Measurements from ENCODE around the gene TPRKB. TPM values are rescaled to one million over a fixed set of nuclear protein-coding genes. Genes with fewer than 3 reads are reported as not detected.

Gene TPRKB
- total and polyA plus RNA-seq, 9 of the 15 experiments (the other 6 are each of a cell fraction or from before 2014, with no cell fraction given), result 55.6 to 250 (median 112) TPM

DNA sequence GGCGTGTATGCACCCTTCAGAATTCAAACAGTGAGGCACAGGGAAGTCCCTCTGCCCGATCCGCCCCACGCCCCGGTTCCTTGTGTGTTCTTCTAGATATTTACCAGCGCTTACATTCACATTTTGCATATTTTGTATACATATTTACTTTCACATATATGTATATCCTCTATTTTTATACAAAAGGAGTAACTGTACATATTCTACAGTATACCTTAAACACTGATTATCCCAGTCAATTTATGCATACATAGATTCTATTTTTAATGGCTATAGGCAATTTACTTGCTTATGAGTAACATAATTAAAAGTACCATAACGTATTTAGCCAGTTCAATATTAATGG lies 43.1 kb upstream of the TPRKB start (continued):
- TF ChIP-seq SMC3 (conservative IDR thresholded peaks at IDR 0.05; ENCODE audit: insufficient read depth, low read depth, low read length), result no peak
- no peak for TF ChIP-seq LCOR (CRISPR knock-in tag; IDR thresholded peaks at IDR 0.05)
- TF ChIP-seq PURB (CRISPR knock-in tag; IDR thresholded peaks at IDR 0.05; ENCODE audit: low read depth), result no peak
- no peak for TF ChIP-seq PHF20 (IDR thresholded peaks at IDR 0.05; ENCODE audit: partially characterized antibody)
- TF ChIP-seq KLF13 (tag; IDR thresholded peaks at IDR 0.05; ENCODE audit: borderline replicate concordance, low read depth), result no peak
- no peak for TF ChIP-seq E2F3 (CRISPR knock-in tag; IDR thresholded peaks at IDR 0.05)
- TF ChIP-seq BRD9 (IDR thresholded peaks at IDR 0.05; ENCODE audit: low read depth, partially characterized antibody), result no peak
- no peak for TF ChIP-seq ZFX (CRISPR knock-in tag; IDR thresholded peaks at IDR 0.05)
- TF ChIP-seq, protein P1, sequence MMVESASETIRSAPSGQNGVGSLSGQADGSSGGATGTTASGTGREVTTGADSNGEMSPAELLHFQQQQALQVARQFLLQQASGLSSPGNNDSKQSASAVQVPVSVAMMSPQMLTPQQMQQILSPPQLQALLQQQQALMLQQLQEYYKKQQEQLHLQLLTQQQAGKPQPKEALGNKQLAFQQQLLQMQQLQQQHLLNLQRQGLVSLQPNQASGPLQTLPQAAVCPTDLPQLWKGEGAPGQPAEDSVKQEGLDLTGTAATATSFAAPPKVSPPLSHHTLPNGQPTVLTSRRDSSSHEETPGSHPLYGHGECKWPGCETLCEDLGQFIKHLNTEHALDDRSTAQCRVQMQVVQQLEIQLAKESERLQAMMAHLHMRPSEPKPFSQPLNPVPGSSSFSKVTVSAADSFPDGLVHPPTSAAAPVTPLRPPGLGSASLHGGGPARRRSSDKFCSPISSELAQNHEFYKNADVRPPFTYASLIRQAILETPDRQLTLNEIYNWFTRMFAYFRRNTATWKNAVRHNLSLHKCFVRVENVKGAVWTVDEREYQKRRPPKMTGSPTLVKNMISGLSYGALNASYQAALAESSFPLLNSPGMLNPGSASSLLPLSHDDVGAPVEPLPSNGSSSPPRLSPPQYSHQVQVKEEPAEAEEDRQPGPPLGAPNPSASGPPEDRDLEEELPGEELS (CRISPR knock-in tag; IDR thresholded peaks at IDR 0.05; ENCODE audit: borderline replicate concordance), result no peak
- no peak for TF ChIP-seq MIER1 (IDR thresholded peaks at IDR 0.05; ENCODE audit: low read depth)
- 0 out of 2 replicates have a peak, but pooled peaks have one; percentile 27 for TF ChIP-seq NBN (IDR thresholded peaks at IDR 0.05; ENCODE audit: low read depth)
- TF ChIP-seq, protein P2, sequence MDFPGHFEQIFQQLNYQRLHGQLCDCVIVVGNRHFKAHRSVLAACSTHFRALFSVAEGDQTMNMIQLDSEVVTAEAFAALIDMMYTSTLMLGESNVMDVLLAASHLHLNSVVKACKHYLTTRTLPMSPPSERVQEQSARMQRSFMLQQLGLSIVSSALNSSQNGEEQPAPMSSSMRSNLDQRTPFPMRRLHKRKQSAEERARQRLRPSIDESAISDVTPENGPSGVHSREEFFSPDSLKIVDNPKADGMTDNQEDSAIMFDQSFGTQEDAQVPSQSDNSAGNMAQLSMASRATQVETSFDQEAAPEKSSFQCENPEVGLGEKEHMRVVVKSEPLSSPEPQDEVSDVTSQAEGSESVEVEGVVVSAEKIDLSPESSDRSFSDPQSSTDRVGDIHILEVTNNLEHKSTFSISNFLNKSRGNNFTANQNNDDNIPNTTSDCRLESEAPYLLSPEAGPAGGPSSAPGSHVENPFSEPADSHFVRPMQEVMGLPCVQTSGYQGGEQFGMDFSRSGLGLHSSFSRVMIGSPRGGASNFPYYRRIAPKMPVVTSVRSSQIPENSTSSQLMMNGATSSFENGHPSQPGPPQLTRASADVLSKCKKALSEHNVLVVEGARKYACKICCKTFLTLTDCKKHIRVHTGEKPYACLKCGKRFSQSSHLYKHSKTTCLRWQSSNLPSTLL (IDR thresholded peaks at IDR 0.05), result no peak

All from K562 (cell line).